NB4 (cell line): Measurements from ENCODE around the gene ANKRD42.

Source experiments
- MYC ChIP-seq: IDR thresholded peaks from 2 replicates; pipeline ENCODE4 v1.6.1; 2011; ENCODE audit warnings: low read depth, low read length
- POLR2A ChIP-seq: IDR thresholded peaks from 2 replicates; pipeline ENCODE4 v1.6.1; 2011; ENCODE audit warnings: mild to moderate bottlenecking; ENCODE audit not compliant: insufficient read length; ENCODE audit errors: extremely low read depth

- TF ChIP-seq POLR2A (no peak), MYC (no peak)
Observed at GRCh38 chr11:83285151-83285770, 91.7 kb downstream of the ANKRD42 start.
